Measurements from ENCODE around the gene AIFM2. TPM values are rescaled to one million over a fixed set of nuclear protein-coding genes. Genes with fewer than 3 reads are reported as not detected.

The AIFM2 gene
- total RNA-seq, 4 donors from 2014 or later, result 22.0 to 38.3 (median 31.1) TPM

DNA sequence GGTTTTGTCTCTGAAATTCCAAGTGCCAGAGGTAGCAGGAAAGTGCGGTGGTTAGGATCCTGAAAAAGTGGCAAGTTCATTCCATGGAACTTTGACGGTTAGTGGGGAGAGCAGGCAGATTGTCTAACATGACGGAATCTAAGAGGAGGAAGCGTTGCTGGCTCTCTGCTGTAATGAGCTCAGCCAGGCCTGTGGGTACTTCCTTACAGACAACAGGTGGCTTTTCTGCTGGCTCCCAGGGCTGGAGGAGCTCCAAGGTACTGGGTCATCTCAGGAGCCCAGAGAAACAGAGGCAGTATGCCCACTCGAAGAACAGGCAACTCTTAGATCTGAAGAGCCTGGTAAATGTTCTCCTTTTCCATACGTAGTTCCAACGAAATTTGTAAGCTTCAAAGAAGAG lies 3.1 kb upstream of the AIFM2 start:
- TF ChIP-seq POLR2A (IDR thresholded peaks at IDR 0.05), result no peak
- TF ChIP-seq, protein P1, sequence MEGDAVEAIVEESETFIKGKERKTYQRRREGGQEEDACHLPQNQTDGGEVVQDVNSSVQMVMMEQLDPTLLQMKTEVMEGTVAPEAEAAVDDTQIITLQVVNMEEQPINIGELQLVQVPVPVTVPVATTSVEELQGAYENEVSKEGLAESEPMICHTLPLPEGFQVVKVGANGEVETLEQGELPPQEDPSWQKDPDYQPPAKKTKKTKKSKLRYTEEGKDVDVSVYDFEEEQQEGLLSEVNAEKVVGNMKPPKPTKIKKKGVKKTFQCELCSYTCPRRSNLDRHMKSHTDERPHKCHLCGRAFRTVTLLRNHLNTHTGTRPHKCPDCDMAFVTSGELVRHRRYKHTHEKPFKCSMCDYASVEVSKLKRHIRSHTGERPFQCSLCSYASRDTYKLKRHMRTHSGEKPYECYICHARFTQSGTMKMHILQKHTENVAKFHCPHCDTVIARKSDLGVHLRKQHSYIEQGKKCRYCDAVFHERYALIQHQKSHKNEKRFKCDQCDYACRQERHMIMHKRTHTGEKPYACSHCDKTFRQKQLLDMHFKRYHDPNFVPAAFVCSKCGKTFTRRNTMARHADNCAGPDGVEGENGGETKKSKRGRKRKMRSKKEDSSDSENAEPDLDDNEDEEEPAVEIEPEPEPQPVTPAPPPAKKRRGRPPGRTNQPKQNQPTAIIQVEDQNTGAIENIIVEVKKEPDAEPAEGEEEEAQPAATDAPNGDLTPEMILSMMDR (IDR thresholded peaks at IDR 0.05), result no peak
- Histone ChIP-seq H3K4me1 (peaks cover 18 to 24% of the 10 kb centered on the region in 2 donors), H3K27ac (no peak overlapping the region), H3K27me3 (no peaks in the 10 kb centered on the region), H3K36me3 (peaks cover 0 to 3% of the 10 kb centered on the region in 2 donors), H3K9me3 (no peaks in the 10 kb centered on the region), H3K4me3 (replicated peaks in 1 of 3) (no peak overlapping the region)
- WGBS, 2 donors, result 65 to 75% methylated on average over 7 of the region's 7 CpGs
- intact Hi-C loops (cut with DNase I), result no loop called here
- DNase-seq, result no peak

DNA sequence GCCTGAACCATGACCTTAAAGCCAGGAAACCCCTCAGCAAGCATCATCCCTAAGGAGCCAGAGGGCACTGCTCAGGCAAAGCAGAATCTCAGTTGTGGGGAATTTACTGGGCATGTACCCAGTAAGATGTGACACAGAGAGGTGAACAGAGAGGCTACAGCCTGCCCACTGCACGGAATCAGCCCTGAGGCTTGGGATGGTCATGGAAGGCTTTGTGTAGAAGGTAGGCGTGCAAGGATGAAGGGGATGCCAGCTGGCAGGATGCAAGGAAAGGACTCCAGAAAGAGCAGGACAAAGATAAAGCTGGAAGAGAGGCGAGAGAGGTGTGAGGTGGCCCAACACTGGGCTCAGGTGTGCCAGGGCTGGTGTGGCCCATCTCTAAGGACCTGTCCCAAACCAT lies 2.4 kb upstream of the AIFM2 start:
- no peak for TF ChIP-seq POLR2A (IDR thresholded peaks at IDR 0.05)
- TF ChIP-seq, protein P1 (IDR thresholded peaks at IDR 0.05), result no peak
- DNase-seq, result no peak
- Histone ChIP-seq H3K4me3 (replicated peaks in 1 of 3) (no peak overlapping the region), H3K9me3 (no peaks in the 10 kb centered on the region), H3K4me1 (peaks cover 22 to 29% of the 10 kb centered on the region in 2 donors), H3K27me3 (no peaks in the 10 kb centered on the region), H3K36me3 (peaks cover 0 to 3% of the 10 kb centered on the region in 2 donors), H3K27ac (no peak overlapping the region)
- intact Hi-C loops (cut with DNase I), result no loop called here
- 94 to 95% methylated on average over 3 of the region's 3 CpGs for WGBS, 2 donors

GRCh38 chr10:70131560-70131937 lies 1.1 kb downstream of the AIFM2 start:
- no peaks in the 10 kb centered on the region for H3K36me3 ChIP-seq
- intact Hi-C loops (cut with DNase I), result no loop called here
- H3K27ac ChIP-seq, result peak overlapping the region; percentile 92 to 97 (median 96)
- H3K4me1 ChIP-seq, result peaks cover 22 to 29% of the 10 kb centered on the region in 2 donors
- H3K4me3 ChIP-seq (replicated peaks in 1 of 3), result peak overlapping the region in 2 of 3 donors; percentile 47 to 66
- 88 to 92% methylated on average over 2 to 3 of the region's 4 CpGs for WGBS, 2 donors
- H3K9me3 ChIP-seq, result no peaks in the 10 kb centered on the region
- H3K27me3 ChIP-seq, result no peaks in the 10 kb centered on the region
- no peak for TF ChIP-seq POLR2A (IDR thresholded peaks at IDR 0.05)
- TF ChIP-seq, protein P1 (IDR thresholded peaks at IDR 0.05), result no peak
- peak in 1 of 2 donors; percentile 16 for DNase-seq

DNA sequence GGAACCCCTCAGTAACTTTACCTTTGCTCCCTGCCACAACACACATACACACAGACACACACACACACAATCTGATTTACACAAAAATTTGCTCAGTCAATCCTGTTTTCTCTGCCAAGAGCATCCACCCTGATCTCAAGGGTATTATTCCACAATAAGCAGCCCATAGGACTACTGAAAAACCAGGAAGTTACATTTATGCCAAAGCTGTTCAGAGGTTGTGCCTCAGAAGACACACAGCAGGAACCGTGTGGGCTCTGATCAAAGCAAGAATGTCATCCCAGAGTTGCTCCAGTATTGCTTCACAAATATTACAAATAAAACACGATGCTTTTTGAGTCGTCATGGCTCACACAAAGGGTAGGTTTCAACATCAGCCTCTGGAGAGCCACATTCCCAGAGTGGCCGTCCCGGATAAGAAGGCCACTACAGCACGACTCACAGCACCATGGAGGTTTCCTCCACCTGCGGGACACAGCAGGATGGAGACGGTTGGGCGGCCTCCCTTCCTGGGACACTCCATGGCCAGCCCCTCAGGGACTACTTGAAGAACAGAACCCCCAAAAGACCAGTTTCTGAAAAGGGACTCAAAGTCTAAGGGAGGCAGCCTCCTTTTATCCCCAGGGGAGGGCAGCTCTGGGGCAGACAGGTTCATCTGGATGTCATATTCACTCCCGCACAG lies 1.6 kb downstream of the AIFM2 start:
- peak overlapping the region in 1 of 3 donors; percentile 0 for H3K4me3 ChIP-seq (replicated peaks in 1 of 3)
- no peaks in the 10 kb centered on the region for H3K36me3 ChIP-seq
- H3K9me3 ChIP-seq, result no peaks in the 10 kb centered on the region
- 51 to 65% methylated on average over 10 of the region's 10 CpGs for WGBS, 2 donors
- TF ChIP-seq, protein P1 (IDR thresholded peaks at IDR 0.05), result no peak
- TF ChIP-seq POLR2A (IDR thresholded peaks at IDR 0.05), result peak in 1 of 2 donors; percentile 32
- intact Hi-C loops (cut with DNase I), result no loop called here
- peak; percentile 24 to 25 for DNase-seq
- H3K4me1 ChIP-seq, result peaks cover 22 to 29% of the 10 kb centered on the region in 2 donors
- H3K27me3 ChIP-seq, result no peaks in the 10 kb centered on the region
- peak overlapping the region; percentile 92 to 97 (median 96) for H3K27ac ChIP-seq

DNA sequence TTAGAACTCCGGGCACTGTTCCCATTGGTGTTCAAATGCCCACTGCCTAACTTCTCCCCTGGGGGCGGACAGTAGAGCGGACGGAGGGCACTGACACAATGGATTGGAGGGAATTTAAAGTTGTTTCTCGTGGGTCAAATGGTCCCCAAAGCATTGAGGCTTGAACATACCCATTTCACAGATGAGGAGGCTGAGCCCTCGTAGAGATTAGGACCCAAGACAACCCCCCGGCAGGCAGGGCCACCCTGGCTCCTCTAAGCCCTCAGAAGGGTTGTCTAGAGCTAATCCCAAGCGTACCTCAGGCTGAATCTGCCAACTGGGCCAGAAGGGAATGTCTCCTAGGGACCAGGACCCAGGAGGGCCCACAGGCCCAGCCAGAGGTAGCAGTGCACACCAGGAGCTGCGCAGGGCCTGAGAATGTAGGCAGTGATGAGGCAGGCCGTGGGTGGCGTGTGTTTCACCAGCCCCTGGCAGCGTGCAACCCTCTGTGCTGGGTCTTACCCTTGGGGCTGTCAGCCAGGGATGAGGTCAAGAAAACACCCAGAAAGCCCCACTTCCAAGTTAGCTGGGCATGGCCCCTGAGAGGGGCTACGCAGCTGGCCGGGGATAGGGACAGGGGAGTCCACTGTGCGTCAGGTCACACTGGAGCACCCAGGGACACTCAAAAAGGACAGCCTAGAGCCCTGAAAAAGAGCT lies 5.8 kb downstream of the AIFM2 start:
- no peak for TF ChIP-seq POLR2A (IDR thresholded peaks at IDR 0.05)
- TF ChIP-seq, protein P1 (IDR thresholded peaks at IDR 0.05), result no peak
- no peak overlapping the region for H3K4me3 ChIP-seq (replicated peaks in 1 of 3)
- intact Hi-C loops (cut with DNase I), result no loop called here
- no peak for DNase-seq
- WGBS, 2 donors, result 93 to 98% methylated on average over 12 to 14 of the region's 15 CpGs
- H3K36me3 ChIP-seq, result no peaks in the 10 kb centered on the region
- no peaks in the 10 kb centered on the region for H3K27me3 ChIP-seq
- no peak overlapping the region for H3K27ac ChIP-seq
- peaks cover 16 to 23% of the 10 kb centered on the region in 2 donors for H3K4me1 ChIP-seq
- no peaks in the 10 kb centered on the region for H3K9me3 ChIP-seq

Data from thyroid gland (tissue), 4 donors.